Inflammatory macrophage (primary cell): ENCODE measurements around the gene MTFMT.

Experiments used
- DNase-seq, 2 donors: peaks; one replicate each; pipeline ENCODE4 v3.0.0-alpha.2; 2020 to 2022

The MTFMT gene

GRCh38 chr15:65059931-65060596 lies 30.6 kb upstream of the MTFMT start:
- peak; percentile 17 to 44 for DNase-seq

GRCh38 chr15:65059369-65059750 lies 29.9 kb upstream of the MTFMT start:
- DNase-seq: no peak

GRCh38 chr15:65058394-65059368 lies 29.2 kb upstream of the MTFMT start:
- no peak for DNase-seq

GRCh38 chr15:65057549-65057940 lies 28.1 kb upstream of the MTFMT start:
- no peak for DNase-seq

- DNase-seq: no peak
These were observed 27.6 kb upstream of the MTFMT start for GRCh38 chr15:65056868-65057548.

- no peak for DNase-seq
These were observed 26.7 kb upstream of the MTFMT start for GRCh38 chr15:65056106-65056505.

GRCh38 chr15:65055201-65055870 lies 25.9 kb upstream of the MTFMT start:
- DNase-seq: no peak

- DNase-seq: peak; percentile 71 to 78
These were observed 25.1 kb upstream of the MTFMT start for GRCh38 chr15:65054333-65055200.

GRCh38 chr15:65052956-65053355 lies 23.5 kb upstream of the MTFMT start:
- DNase-seq: no peak

GRCh38 chr15:65051266-65051665 lies 21.8 kb upstream of the MTFMT start:
- no peak for DNase-seq

- DNase-seq: no peak
These were observed 20.8 kb upstream of the MTFMT start for GRCh38 chr15:65050270-65050669.

GRCh38 chr15:65049418-65049840 lies 20.0 kb upstream of the MTFMT start:
- DNase-seq: peak; percentile 92

GRCh38 chr15:65048241-65048640 lies 18.8 kb upstream of the MTFMT start:
- no peak for DNase-seq

- DNase-seq: peak; percentile 30 to 64
These were observed 15.5 kb upstream of the MTFMT start, which contains the start of gene SLC51B for GRCh38 chr15:65044724-65045481. TSS of gene SLC51B (plus strand) at chr15:65045387. CDS start at chr15:65050005, 4,618 bp downstream.

GRCh38 chr15:65044218-65044617 lies 14.8 kb upstream of the MTFMT start:
- peak; percentile 75 to 85 for DNase-seq

GRCh38 chr15:65042776-65043327 lies 13.4 kb upstream of the MTFMT start:
- no peak for DNase-seq

- no peak for DNase-seq
These were observed 12.3 kb upstream of the MTFMT start for GRCh38 chr15:65041787-65042186.

GRCh38 chr15:65040461-65040860 lies 11.0 kb upstream of the MTFMT start:
- DNase-seq: no peak

GRCh38 chr15:65038836-65039235 lies 9.4 kb upstream of the MTFMT start:
- DNase-seq: no peak

- no peak for DNase-seq
These were observed 9.0 kb upstream of the MTFMT start for GRCh38 chr15:65038428-65038827.
